NB4 (cell line): Measurements from ENCODE around the gene LYPD4.

ENCODE experiments used
- MYC ChIP-seq: IDR thresholded peaks from 2 replicates; pipeline ENCODE4 v1.6.1; 2011; ENCODE audit warnings: low read depth, low read length
- POLR2A ChIP-seq: IDR thresholded peaks from 2 replicates; pipeline ENCODE4 v1.6.1; 2011; ENCODE audit warnings: mild to moderate bottlenecking; ENCODE audit not compliant: insufficient read length; ENCODE audit errors: extremely low read depth
- TF ChIP-seq, protein P1 (sequence below): IDR thresholded peaks from one replicate; pipeline ENCODE4 v1.5.1; 2012; ENCODE audit warnings: low read depth, low read length
- TF ChIP-seq, protein P2 (sequence below): IDR thresholded peaks from 2 replicates; pipeline ENCODE4 v1.6.1; 2011; ENCODE audit warnings: low read depth, low read length

DNA sequence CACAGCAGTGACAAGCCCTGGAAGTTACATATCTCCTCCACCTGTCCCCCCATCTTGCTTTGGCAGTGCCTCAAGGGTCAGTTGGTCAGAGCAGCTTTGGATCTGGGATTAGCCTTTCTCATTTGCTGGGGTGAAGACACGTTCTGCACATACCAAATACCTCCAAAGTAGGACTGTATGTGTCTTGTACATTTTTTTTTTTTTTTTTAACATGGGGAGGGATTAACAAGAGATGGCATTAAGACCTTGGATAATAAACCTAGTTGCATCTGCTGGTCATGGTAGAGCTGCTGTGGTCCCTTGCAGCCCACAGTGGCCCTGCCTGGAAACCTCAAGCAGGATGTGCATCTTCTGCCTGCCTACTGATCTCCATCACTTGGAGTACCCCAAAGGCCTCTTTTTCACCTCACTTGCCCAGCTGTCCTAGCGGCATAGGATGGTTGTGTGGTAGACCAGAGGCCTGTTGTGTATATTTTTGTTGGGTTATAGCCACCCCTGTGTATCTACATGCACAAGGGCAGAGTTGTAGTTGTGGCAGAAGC, 18.0 kb upstream of the LYPD4 start:
- TF ChIP-seq, protein P1, sequence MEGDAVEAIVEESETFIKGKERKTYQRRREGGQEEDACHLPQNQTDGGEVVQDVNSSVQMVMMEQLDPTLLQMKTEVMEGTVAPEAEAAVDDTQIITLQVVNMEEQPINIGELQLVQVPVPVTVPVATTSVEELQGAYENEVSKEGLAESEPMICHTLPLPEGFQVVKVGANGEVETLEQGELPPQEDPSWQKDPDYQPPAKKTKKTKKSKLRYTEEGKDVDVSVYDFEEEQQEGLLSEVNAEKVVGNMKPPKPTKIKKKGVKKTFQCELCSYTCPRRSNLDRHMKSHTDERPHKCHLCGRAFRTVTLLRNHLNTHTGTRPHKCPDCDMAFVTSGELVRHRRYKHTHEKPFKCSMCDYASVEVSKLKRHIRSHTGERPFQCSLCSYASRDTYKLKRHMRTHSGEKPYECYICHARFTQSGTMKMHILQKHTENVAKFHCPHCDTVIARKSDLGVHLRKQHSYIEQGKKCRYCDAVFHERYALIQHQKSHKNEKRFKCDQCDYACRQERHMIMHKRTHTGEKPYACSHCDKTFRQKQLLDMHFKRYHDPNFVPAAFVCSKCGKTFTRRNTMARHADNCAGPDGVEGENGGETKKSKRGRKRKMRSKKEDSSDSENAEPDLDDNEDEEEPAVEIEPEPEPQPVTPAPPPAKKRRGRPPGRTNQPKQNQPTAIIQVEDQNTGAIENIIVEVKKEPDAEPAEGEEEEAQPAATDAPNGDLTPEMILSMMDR: no peak
- TF ChIP-seq POLR2A (no peak), MYC (no peak)
- TF ChIP-seq, protein P2, sequence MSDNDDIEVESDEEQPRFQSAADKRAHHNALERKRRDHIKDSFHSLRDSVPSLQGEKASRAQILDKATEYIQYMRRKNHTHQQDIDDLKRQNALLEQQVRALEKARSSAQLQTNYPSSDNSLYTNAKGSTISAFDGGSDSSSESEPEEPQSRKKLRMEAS: no peak
